Uterus (tissue), 2 donors: ENCODE data around the gene RAI14.

Experiments used
- POLR2A ChIP-seq, 2 donors: fragments of 450-650 bp; IDR thresholded peaks; one replicate each; pipeline ENCODE4 v1.6.1; 2016; ENCODE audit warnings: antibody characterized with exemption in 2 of 2, mild to moderate bottlenecking in 1 of 2, moderate library complexity in 1 of 2
- TF ChIP-seq, protein P1 (sequence below), 4 experiments: fragments of 200-600 bp in 2 of 4; fragments of 450-650 bp in 2 of 4; sonication (generic) in 2 of 4; IDR thresholded peaks; one replicate each; pipeline ENCODE4 v1.5.1; 2016 to 2019; ENCODE audit warnings: antibody characterized with exemption in 4 of 4, mild to moderate bottlenecking in 2 of 4, moderate library complexity in 1 of 4

DNA sequence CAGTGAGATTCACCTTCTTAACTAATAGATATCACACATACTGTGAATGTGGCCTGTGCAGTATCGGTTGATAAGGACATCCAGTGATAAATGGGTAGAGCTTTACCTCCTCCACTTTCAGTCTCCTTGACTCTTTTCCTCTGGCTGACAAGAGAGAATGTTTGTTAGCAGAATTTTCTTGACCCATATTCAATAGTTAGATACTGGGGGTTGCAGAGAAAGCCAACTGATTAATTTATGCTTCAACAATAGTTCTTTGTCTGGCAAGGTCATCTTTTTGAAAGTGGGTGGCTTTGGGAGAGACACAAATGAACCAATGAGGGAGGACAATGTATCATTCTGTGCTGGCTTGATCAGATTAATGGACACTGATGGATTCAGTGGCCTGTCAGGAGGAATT, 213.1 kb downstream of the RAI14 start:
- TF ChIP-seq, protein P1, sequence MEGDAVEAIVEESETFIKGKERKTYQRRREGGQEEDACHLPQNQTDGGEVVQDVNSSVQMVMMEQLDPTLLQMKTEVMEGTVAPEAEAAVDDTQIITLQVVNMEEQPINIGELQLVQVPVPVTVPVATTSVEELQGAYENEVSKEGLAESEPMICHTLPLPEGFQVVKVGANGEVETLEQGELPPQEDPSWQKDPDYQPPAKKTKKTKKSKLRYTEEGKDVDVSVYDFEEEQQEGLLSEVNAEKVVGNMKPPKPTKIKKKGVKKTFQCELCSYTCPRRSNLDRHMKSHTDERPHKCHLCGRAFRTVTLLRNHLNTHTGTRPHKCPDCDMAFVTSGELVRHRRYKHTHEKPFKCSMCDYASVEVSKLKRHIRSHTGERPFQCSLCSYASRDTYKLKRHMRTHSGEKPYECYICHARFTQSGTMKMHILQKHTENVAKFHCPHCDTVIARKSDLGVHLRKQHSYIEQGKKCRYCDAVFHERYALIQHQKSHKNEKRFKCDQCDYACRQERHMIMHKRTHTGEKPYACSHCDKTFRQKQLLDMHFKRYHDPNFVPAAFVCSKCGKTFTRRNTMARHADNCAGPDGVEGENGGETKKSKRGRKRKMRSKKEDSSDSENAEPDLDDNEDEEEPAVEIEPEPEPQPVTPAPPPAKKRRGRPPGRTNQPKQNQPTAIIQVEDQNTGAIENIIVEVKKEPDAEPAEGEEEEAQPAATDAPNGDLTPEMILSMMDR (IDR thresholded peaks at IDR 0.05), result no peak
- no peak for TF ChIP-seq POLR2A (IDR thresholded peaks at IDR 0.05)
